HG02588 (cell line): ENCODE data around the gene CBFB.
"Not testable (repeated sequence)": the region's sequence is repeated elsewhere in the genome, so short reads cannot be mapped to it uniquely, and the experiment has no call there.

Experiments
- ATAC-seq: cut with Tn5 transposase; IDR thresholded peaks from one replicate; pipeline ENCODE4 v1.9.1; 2021; ENCODE audit warnings: mild to moderate bottlenecking, moderate library complexity; ENCODE audit not compliant: unreplicated experiment

CBFB gene

GRCh38 chr16:67028696-67029253 lies at the start of gene CBFB:
Gene CBFB (plus strand): TSS chr16:67029149. CDS start chr16:67029408, 259 bp downstream.
- peak; percentile 73 for ATAC-seq

DNA sequence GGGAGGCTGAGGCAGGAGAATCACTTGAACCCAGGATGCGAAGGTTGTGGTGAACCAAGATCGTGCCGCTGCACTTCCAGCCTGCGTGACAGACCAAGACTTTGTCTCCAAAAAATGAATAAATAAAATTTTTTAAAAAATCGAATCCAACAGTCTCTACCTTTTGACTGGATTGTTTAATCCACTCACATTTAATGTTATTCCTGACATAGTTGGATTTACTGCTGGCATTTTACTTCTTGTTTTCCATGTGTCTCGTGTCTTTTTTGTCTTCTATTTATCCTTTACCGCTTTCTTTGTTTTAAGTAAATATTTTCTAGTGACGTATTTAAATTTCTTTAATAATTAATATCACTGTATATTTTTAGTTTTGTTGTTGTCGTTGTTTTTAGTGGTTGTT lies 45.9 kb upstream of the CBFB start:
- no peak for ATAC-seq

- ATAC-seq, result no peak
These were observed 44.0 kb upstream of the CBFB start for GRCh38 chr16:66984892-66985311.

DNA sequence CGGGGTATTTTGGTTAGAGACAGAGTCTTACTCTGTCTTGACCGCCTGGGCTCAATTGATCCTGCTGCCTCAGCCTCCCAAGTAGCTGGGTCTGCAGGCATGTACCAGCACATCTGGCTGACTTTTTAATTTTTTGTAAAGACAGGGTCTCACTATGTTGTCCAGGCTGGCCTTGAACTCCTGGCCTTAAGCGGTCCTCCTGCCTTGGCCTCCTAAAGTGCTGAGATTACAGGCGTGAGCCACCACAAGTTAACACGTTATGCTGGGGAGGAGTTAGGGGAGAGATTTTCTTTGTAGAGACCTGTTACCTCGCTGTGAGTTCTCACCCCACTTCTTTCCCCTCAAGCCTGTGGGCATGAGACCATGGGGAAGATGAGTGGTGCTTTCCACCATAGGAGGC lies 42.4 kb upstream of the CBFB start:
- ATAC-seq, result no peak

DNA sequence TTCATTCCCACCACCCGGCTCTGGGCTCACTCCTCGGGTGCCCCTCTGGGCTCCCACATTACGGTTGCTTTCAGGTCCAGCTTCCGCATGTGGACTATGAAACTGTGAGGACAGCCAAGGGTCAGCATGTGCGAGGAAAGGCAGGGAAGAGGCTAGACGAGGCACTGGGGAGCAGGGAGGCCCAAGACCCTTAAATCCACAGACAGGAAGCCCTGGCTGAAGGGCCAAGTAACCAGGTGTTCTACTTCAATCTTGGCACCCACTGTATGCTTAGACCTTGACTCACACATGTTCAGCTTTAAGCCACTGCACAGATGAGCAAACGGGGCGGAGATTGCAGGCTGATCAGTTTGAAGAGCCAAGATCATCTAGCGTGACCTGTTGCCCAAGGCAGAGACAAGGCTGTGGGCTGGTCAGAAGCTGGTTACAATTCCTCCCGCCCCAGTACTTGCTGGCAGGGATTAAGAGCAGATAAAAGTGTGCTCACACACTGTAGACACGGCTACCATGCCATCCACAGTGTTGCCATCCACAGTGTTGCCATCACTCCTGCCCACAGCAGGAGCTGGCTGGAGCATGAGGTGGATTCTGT lies 40.7 kb upstream of the CBFB start, which contains the start of gene CES4A:
Gene CES4A (plus strand): TSS at position 393 of the 592 bp plus-strand sequence. CDS start 184 bp downstream, at position 577.
- ATAC-seq, result no peak

DNA sequence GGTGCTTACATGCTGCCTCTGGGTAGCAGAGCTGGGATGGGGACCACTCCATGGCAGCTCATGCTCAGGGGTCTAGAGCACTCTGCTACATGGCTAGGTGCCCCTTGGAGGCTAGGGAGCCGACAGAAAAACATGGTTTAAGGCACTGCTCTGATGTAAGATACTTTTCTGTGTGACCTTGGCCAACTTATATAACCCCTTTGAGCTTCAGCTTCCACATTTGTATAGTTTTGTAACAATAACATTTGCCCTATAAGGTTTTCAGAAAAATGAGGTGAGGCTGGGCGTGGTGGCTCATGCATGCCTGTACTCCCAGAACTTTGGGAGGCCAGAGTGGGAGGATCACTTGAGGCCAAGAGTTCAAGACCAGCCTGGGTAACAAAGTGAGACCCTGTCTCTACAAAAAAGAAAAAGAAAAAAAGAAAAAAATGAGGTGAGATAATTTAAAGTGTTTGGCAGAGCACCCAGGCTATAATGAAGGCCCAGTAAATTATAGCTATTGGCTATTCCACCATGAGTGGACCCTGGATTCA lies 37.3 kb upstream of the CBFB start:
- ATAC-seq, result no peak

DNA sequence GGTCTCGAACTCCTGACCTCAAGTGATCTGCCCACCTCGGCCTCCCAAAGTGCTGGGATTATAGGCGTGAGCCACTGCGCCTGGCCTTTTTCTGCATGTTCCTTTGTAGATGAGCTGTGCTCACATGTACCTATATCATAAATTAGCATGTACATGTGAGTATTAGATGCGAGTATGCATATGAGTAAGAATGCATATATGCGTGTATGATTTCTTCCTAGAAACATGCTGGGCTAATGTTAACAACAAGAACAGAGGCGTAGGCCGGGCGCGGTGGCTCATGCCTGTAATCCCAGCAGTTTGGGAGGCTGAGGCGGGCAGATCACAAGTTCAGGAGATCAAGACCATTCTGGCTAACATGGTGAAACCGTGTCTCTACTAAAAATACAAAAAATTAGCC lies 35.4 kb upstream of the CBFB start:
- not testable (repeated sequence) for ATAC-seq

DNA sequence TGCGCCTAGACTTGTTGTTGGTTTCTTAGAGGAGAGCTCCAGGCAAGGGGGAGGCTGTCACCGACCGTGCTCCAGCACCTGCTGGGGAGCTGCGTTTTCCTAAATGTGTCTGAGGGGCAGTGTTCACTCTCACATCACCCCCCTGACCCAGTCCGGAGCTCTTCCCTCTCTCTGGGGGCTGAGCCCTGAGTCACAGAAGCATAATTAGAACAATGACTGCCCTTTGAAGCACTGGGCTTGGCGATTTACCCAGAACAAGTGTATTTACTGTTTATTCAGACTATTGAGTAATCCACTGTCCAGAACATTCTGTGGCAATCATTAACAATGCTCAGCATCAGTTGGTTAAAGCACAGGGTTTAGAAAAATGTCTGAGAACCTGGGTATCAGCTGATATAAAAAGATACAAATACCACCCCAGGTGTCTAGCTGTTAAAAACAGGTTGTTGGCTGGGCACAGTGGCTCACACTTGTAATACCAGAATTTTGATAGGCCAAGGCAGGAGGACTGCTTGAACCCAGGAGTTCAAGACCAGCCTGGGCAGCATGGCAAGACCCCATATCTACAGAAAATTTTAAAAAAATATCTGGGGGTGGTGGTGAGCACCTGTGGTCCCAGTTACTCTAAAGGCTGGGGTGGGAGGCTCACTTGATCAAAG lies 32.5 kb upstream of the CBFB start:
- no peak for ATAC-seq

- no peak for ATAC-seq
These were observed 32.0 kb upstream of the CBFB start for GRCh38 chr16:66996983-66997358.

GRCh38 chr16:67000384-67001351 lies 28.3 kb upstream of the CBFB start:
- no peak for ATAC-seq

DNA sequence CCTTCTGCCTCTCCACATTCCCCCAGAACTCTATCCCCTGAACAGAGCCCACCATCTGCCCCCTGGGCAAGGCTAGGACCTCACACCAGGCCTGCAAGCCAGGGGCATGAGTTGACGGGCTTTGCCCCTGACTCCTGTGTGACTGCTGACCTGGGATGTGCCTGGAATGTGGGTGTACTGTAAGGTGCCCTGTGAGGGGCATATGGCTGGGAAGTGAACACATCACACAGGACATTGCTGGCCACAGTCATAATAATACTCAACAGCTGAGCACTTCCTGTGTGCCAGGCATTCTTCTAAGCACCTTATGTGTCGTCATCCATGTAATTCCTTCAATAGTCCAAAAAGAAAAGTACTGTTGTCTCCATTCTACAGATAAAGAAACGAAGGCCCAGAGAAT lies 27.2 kb upstream of the CBFB start:
- ATAC-seq, result no peak

DNA sequence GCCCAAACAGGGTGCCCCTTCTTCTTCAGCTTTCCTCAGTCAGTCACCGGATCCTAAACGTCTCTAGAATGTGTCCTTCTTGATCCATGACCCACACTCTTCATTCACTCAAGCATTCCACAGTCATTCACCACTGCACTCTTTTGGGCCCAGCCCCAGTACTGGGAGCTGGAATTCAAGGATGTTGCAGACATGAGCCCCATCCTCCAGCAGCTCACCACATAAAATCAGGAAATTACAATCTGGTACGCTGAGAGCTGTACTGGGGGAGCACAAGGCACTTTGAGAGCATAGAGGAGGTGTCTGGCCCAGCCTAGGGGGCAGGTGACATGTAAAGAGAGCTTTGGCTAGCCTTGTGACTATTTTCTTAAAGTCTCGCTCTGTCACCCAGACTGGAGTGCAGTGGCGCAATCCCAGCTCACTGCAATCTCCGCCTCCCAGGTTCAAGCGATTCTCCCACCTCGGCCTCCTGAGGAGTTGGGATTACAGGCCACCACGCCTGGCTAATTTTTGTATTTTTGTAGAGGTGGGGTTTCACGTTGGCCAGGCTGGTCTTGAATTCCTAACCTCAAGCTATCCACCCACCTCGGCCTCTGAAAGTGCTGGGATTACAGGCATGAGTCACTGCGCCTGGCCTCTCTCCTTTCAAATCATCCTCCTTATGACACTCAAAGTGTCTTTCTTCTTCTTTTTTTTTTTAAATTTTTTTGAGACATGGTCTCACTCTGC lies 21.9 kb upstream of the CBFB start:
- ATAC-seq, result no peak

DNA sequence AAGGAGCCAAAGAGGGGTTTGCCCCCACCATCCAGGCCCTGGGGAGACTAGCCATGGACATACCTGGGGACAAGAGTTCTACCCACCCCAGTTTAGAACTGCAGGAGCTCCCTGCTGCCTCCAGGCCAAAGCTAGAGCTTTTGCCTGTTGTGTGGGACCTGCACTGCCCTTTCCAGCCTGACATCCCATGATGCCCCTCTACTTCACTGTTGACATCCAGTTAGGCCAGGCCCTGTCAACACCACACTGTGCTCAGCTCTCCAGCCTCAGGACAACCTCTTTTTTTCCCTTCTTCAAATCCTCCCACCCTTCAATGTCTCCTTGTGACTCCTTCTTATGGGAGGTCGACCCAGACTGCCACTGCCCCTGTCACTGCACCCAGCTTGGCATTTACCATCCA lies 19.8 kb upstream of the CBFB start:
- no peak for ATAC-seq

GRCh38 chr16:67011274-67011673 lies 17.7 kb upstream of the CBFB start:
- ATAC-seq, result no peak

GRCh38 chr16:67013233-67013822 lies 15.6 kb upstream of the CBFB start:
- ATAC-seq, result no peak

DNA sequence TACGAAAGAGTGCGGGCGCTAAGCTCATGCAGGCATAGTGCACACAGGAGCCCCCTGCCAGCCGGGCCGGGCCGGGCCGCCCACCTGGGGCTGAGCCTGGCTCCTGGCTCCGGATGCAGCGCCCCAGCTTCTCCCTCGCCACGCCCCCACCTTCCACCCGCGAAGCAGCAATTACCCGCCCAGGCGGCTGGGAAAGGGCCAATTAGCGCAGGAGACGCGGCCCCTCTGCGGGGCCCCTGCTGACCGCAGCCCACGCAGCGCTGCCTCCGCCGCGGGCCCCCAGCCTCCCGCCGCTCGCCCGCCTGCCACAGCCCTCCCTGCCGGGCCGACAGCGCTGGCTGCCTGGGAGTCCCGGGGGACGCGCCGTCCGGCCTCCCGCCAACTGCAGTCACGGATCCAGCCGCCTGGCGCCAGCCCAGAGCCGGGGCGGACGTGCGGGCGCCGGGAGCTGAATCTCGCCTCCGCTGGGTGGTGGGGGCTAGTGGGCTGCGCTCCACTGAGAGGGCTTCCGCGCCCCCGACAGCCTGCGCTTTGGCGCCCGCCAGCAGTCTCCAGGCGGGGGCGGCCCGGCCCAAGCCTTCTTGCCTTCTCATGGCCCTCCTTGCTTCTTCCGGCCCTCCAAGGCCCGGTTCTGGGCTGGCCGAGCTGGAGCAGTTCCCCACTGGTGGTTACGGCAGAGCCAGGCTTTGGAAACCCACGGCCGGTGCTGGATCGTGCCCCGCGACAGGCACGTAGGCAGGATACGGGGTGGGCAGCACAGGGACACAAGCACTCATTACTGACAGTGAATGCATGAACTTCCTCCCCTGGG lies 14.9 kb upstream of the CBFB start:
- ATAC-seq, result peak; percentile 40

DNA sequence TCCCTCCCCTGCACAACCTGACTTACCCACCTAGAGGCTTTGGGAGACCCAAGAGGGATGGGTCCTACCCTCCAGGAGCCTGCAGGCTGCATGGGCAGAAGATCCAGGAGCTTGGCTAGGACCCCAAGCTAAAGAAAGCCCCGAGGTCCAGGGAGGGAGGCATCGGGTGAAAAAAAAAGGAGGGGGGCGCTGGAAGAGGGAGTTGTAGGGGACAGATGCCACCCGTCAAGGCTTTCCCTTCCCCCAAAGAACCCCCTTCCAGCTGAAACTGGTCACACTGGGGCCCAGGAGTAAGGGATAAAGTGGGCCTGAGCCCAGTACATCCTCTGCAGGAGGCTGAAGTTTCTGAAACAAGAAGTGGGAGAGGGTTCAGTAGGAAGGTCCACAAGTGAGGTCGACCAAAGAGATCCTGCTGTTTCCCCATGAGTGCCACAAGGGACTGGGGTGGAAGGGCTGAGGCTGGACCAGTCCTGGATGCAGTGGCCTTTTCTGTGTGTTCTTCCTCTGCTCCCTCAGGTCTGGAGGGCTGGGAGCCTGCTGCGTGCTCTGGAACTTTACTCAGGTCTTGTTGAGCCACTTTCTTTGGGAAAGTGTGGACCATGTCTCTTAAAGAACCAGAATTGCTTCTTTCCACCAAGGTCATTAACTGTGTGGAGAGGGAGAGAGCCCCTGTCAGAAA lies 14.2 kb upstream of the CBFB start:
- ATAC-seq, result no peak

DNA sequence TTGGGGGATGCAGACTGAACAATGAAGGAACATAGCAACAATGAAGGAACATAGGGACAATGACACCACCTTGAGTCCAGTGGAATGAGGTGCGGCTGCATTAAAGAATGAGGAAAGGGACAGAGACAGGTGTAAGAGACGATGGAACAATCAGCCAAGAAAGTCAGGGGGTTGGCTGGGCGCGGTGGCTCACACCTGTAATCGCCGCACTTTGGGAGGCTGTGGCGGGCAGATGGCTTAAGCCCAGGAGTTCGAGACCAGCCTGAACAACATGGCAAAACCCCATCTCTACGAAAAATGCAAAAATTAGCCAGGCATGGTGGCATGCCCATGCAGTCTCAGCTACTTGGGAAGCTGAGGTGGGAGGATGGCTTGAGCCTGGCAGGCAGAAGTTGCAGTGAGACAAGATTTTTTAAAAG lies 13.6 kb upstream of the CBFB start:
- ATAC-seq, result no peak

DNA sequence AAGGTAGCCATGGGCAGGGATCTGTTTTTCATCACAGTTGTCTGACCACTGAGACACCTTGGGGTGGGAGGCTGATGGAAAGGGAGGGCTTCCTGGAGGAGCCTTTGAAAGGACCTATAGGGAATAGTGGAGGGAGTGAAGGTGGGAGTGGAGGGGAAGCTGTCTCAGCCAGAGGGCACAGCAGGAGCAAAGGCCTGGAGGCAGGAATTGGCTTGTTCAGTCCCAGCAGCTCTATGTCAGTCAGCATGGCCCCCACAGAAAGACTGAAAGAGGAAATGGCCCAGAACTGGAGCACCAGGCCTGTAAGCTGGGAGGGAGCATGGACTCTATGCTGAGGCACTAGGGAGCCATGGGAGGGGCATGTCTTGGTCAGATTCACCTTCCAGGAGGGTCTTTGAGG lies 12.8 kb upstream of the CBFB start:
- ATAC-seq, result no peak
